Measurements from ENCODE around the gene BABAM2. TPM values are rescaled to one million over a fixed set of nuclear protein-coding genes. Genes with fewer than 3 reads are reported as not detected.

BABAM2 gene
- total and polyA plus RNA-seq, 2 of the 4 experiments (the other 2 are of a cell fraction) = 20.9 to 23.1 TPM

DNA sequence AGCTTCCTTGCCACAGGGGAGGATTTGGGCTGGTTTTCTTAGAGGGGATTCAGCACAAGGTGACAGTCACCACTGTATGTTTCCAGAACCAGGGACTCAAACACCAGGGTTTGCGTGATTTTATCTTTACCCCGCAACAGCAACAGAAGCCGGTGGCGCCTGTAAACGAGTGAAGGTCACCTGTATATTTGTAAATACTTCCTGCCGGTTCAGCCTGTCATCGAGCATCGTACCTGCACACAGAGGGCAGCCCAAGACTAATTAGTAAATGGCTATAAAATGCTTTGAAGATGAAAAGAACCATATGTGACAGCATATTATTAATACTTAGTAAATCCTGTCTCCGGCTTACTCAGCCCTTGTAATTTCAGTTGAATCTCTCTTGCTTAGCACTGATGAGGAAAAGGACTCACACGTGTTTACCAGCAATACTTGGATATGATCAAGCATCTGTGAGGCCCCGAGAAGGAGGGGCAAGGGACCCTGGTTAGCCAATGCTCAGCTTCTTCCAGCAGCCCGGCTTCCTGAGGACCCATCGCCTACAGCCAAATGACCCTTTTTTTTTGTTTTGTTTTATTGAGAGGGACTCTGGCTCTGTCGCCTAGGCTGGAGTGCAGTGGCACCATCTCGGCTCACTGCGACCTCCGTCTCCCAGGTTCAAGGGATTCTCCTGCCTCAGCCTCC lies 450.8 kb downstream of the BABAM2 start:
- dilution Hi-C loops (cut with HindIII; ENCODE audit: low sequenced_read_pairs, unreplicated experiment) = no loop called here
- intact Hi-C loops (cut with micrococcal nuclease) = no loop called here
- POLR2A ChIA-PET (ENCODE audit: unreplicated experiment) = no interaction called here
- peak overlapping the region; percentile 56 for H2BK120ac ChIP-seq (ENCODE audit: low read depth, low read length)
- H3K79me1 ChIP-seq (ENCODE audit: low read depth in 1 of 2, low read length in 2 of 2) = no peaks in the 10 kb centered on the region
- H3K14ac ChIP-seq (replicated peaks; ENCODE audit: low read depth, low read length) = no peak overlapping the region
- peak overlapping the region; percentile 26; the same call in 1 of the 3 replicates for H2BK15ac ChIP-seq (ENCODE audit: low read depth, low read length)
- WGBS, 2 experiments (ENCODE audit: extremely low coverage in 2 of 2, insufficient read length in 1 of 2) = 75% methylated on average over 7 of the region's 17 CpGs; no CpG with 5 or more reads in 1 of the 2 experiments
- H2AFZ ChIP-seq (replicated peaks; ENCODE audit: low read length, poor library complexity) = no peak overlapping the region
- H3K9me3 ChIP-seq (ENCODE audit: control insufficient read depth, insufficient read depth, low read length) = no peaks in the 10 kb centered on the region
- H3K4me2 ChIP-seq (ENCODE audit: low read depth, low read length) = no peak overlapping the region
- H3K4me1 ChIP-seq (ENCODE audit: control insufficient read depth, insufficient read depth, low read length) = peaks cover 33% of the 10 kb centered on the region
- no peak overlapping the region for H4K91ac ChIP-seq (ENCODE audit: insufficient read depth, low read depth, low read length)
- CTCF ChIA-PET = interaction anchor here (1.3 kb wide), 1 partner anchor 67 kb away, joined by 3 read pairs; no protein-coding TSS in a partner anchor
- H2AK9ac ChIP-seq (replicated peaks; ENCODE audit: low read depth, low read length, poor library complexity) = no peak overlapping the region
- no peak overlapping the region for H3K56ac ChIP-seq (ENCODE audit: extremely low read depth, insufficient read depth, low read length)
- no peaks in the 10 kb centered on the region for H3K27me3 ChIP-seq (ENCODE audit: control insufficient read depth, insufficient read depth, low read length)
- H4K5ac ChIP-seq (ENCODE audit: low read depth, low read length) = no peak overlapping the region
- no peak overlapping the region for H3K9ac ChIP-seq (ENCODE audit: low read depth, low read length)
- no peak for DNase-seq
- no peak overlapping the region for H3K4me3 ChIP-seq (ENCODE audit: insufficient read depth, low read depth, low read length)
- H2BK20ac ChIP-seq (ENCODE audit: low read depth, low read length) = peak overlapping the region; percentile 26
- no peak overlapping the region for H3K18ac ChIP-seq (ENCODE audit: low read depth, low read length)
- in situ Hi-C loops (cut with MboI; ENCODE audit: low sequenced_read_pairs) = no loop called here
- peaks cover 3% of the 10 kb centered on the region; the same call in 1 of the 2 replicates for H3K36me3 ChIP-seq (ENCODE audit: control insufficient read depth, insufficient read depth, low read length)
- H3K27ac ChIP-seq (ENCODE audit: insufficient read depth, low read length) = no peak overlapping the region
- peak overlapping the region in 1 of 2 experiments; percentile 14; a peak in 2 of 4 replicates for H4K8ac ChIP-seq (ENCODE audit: low read depth in 2 of 2, low read length in 2 of 2)
- no TSS peak for BruUV-seq (replicated peaks)
- no peak for TF ChIP-seq RAD21 (IDR thresholded peaks at IDR 0.05; ENCODE audit: low read length)
- no peak for TF ChIP-seq RCOR1 (IDR thresholded peaks at IDR 0.05; ENCODE audit: insufficient replicate concordance, low read length)
- no peak for TF ChIP-seq BHLHE40 (IDR thresholded peaks at IDR 0.05; ENCODE audit: low read depth, low read length)
- TF ChIP-seq MXI1 (IDR thresholded peaks at IDR 0.05; ENCODE audit: borderline replicate concordance, low read depth, low read length) = no peak
- TF ChIP-seq SMC3 (IDR thresholded peaks at IDR 0.05; ENCODE audit: low read depth, low read length) = no peak
- H3K4ac ChIP-seq (ENCODE audit: low read depth, low read length) = 0 out of 2 replicates have a peak overlapping the region, but pooled peaks have one; percentile 8
- H2BK5ac ChIP-seq (ENCODE audit: low read depth, low read length, poor library complexity, severe bottlenecking) = no peak overlapping the region
- peaks cover 17% of the 10 kb centered on the region for H3K9me1 ChIP-seq (ENCODE audit: insufficient read depth, low read length)
- H2AK5ac ChIP-seq (ENCODE audit: low read depth, low read length) = peak overlapping the region; percentile 51
- no peaks in the 10 kb centered on the region for H4K20me1 ChIP-seq (ENCODE audit: insufficient read depth, low read length)
- H3K23ac ChIP-seq (ENCODE audit: low read depth, low read length) = no peak overlapping the region
- no peak for ATAC-seq (ENCODE audit: low read depth)
